A673 (cell line): ENCODE measurements around the gene HBZ.

ENCODE experiments used
- EZH2 ChIP-seq: fragments of 200-600 bp; sonication (generic); IDR thresholded peaks from 2 replicates; pipeline ENCODE4 v1.6.1; 2017; ENCODE audit warnings: borderline replicate concordance, low read depth, mild to moderate bottlenecking, mixed read lengths, antibody characterized with exemption, low read length; ENCODE audit not compliant: poor library complexity, severe bottlenecking
- TF ChIP-seq, protein P1 (sequence below): fragments of 300-800, 200-600 bp; sonication (generic); conservative IDR thresholded peaks from 2 replicates; pipeline ENCODE4 v1.5.1; 2017; ENCODE audit warnings: low read depth, mild to moderate bottlenecking, antibody characterized with exemption, low read length, moderate library complexity, mixed read lengths

DNA sequence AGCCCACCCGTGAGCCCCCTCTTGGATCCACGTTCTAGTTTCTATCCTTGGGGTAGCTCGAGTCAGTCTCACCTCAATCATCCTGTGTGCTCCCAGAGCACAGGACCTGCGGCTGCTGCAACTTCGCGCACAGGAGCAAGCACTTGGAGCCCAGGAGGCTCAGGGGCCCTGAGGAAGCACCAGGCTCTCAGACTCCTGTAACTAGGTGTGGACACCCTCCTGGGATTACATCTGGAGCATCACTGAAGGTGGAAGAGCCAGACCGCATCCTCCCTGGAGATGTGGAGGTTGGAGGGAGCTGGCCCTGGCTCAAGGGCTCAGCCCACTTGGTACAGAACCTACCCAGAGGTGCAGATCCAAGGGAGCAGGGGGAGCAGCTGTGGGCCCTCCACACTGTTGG is 30.6 kb downstream of the HBZ start:
- TF ChIP-seq, protein P1, sequence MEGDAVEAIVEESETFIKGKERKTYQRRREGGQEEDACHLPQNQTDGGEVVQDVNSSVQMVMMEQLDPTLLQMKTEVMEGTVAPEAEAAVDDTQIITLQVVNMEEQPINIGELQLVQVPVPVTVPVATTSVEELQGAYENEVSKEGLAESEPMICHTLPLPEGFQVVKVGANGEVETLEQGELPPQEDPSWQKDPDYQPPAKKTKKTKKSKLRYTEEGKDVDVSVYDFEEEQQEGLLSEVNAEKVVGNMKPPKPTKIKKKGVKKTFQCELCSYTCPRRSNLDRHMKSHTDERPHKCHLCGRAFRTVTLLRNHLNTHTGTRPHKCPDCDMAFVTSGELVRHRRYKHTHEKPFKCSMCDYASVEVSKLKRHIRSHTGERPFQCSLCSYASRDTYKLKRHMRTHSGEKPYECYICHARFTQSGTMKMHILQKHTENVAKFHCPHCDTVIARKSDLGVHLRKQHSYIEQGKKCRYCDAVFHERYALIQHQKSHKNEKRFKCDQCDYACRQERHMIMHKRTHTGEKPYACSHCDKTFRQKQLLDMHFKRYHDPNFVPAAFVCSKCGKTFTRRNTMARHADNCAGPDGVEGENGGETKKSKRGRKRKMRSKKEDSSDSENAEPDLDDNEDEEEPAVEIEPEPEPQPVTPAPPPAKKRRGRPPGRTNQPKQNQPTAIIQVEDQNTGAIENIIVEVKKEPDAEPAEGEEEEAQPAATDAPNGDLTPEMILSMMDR, result no peak
- no peak for TF ChIP-seq EZH2
